GM21447 (cell line): Measurements from ENCODE around the gene HECW1.
"Not testable (repeated sequence)": the region's sequence is repeated elsewhere in the genome, so short reads cannot be mapped to it uniquely, and the experiment has no call there.

ENCODE experiments used
- ATAC-seq: cut with Tn5 transposase; IDR thresholded peaks from one replicate; pipeline ENCODE4 v1.9.1; 2021; ENCODE audit not compliant: unreplicated experiment

Gene HECW1

GRCh38 chr7:43345696-43346095, 233.2 kb downstream of the HECW1 start:
- not testable (repeated sequence) for ATAC-seq

- no peak for ATAC-seq
Measured at GRCh38 chr7:43351683-43352082, 239.2 kb downstream of the HECW1 start.

GRCh38 chr7:43353902-43354301, 241.5 kb downstream of the HECW1 start:
- ATAC-seq, result no peak

GRCh38 chr7:43362652-43363034, 250.2 kb downstream of the HECW1 start:
- ATAC-seq, result no peak

GRCh38 chr7:43363035-43363791, 250.8 kb downstream of the HECW1 start:
- ATAC-seq, result no peak

GRCh38 chr7:43364391-43364790, 251.9 kb downstream of the HECW1 start:
- no peak for ATAC-seq

GRCh38 chr7:43372676-43373355, 260.4 kb downstream of the HECW1 start:
- no peak for ATAC-seq

GRCh38 chr7:43377196-43377960, 264.9 kb downstream of the HECW1 start:
- ATAC-seq, result no peak

GRCh38 chr7:43379210-43379609, 266.8 kb downstream of the HECW1 start:
- ATAC-seq, result no peak

- no peak for ATAC-seq
Measured at GRCh38 chr7:43384616-43385308, 272.3 kb downstream of the HECW1 start.

GRCh38 chr7:43385309-43385680, 272.8 kb downstream of the HECW1 start:
- ATAC-seq, result no peak

GRCh38 chr7:43385856-43386255, 273.4 kb downstream of the HECW1 start:
- ATAC-seq, result no peak

- no peak for ATAC-seq
Measured at GRCh38 chr7:43387932-43388331, 275.5 kb downstream of the HECW1 start.

- no peak for ATAC-seq
Measured at GRCh38 chr7:43390576-43390975, 278.1 kb downstream of the HECW1 start.

GRCh38 chr7:43391518-43391917, 279.1 kb downstream of the HECW1 start:
- no peak for ATAC-seq

GRCh38 chr7:43392638-43393330, 280.3 kb downstream of the HECW1 start:
- ATAC-seq, result no peak

GRCh38 chr7:43394441-43395130, 282.1 kb downstream of the HECW1 start:
- no peak for ATAC-seq

- ATAC-seq, result no peak
Measured at GRCh38 chr7:43395351-43395750, 282.9 kb downstream of the HECW1 start.

GRCh38 chr7:43396187-43396740, 283.8 kb downstream of the HECW1 start:
- no peak for ATAC-seq

- ATAC-seq, result no peak
Measured at GRCh38 chr7:43398831-43399230, 286.4 kb downstream of the HECW1 start.
